Thyroid gland (tissue), 4 donors: Measurements from ENCODE around the gene METTL21A. TPM values are rescaled to one million over a fixed set of nuclear protein-coding genes. Genes with fewer than 3 reads are reported as not detected.

Experiments used
- DNase-seq, 2 donors: peaks; one replicate each; pipeline ENCODE4 v3.0.0-alpha.2; 2019
- H3K27ac ChIP-seq, 3 donors: fragments of 200-600 bp; sonication (generic); 1 replicate in 2 of 3; 2 replicates in 1 of 3; pipeline ENCODE4 v1.5.1; 2016 to 2019; ENCODE audit warnings: mild to moderate bottlenecking in 1 of 3, moderate library complexity in 1 of 3
- H3K27me3 ChIP-seq: fragments of 200-600 bp; sonication (generic); one replicate; pipeline ENCODE4 v1.5.1; 2019
- H3K36me3 ChIP-seq, 2 donors: fragments of 200-600 bp; sonication (generic); one replicate each; pipeline ENCODE4 v1.5.1; 2016 to 2019
- H3K4me1 ChIP-seq, 2 donors: fragments of 200-600 bp; sonication (generic); one replicate each; pipeline ENCODE4 v1.5.1; 2017 to 2019
- H3K4me3 ChIP-seq, 3 donors: fragments of 200-600 bp; sonication (generic); replicated peaks in 1 of 3; 1 replicate in 2 of 3; 2 replicates in 1 of 3; pipeline ENCODE4 v1.5.1; 2016; ENCODE audit warnings: mild to moderate bottlenecking in 1 of 3
- H3K9me3 ChIP-seq: fragments of 200-600 bp; sonication (generic); one replicate; pipeline ENCODE4 v1.5.1; 2017
- POLR2A ChIP-seq, 2 donors: fragments of 450-650 bp; IDR thresholded peaks; one replicate each; pipeline ENCODE4 v1.6.1; 2017; ENCODE audit warnings: antibody characterized with exemption in 2 of 2, mild to moderate bottlenecking in 2 of 2, moderate library complexity in 1 of 2
- WGBS, 2 donors: methylation state at CpG; one replicate each; pipeline ENCODE4 v1.1.5; 2017; 5-methylcytosine and 5-hydroxymethylcytosine counted together
- intact Hi-C: fragments of 100-400 bp; cut with DNase I; formaldehyde crosslinking; loops from one replicate; pipeline ENCODE4 v1.15.1; 2023
- total RNA-seq, 4 donors: library from RNA; depleted of rRNA; stranded (reverse); fragments of >200 nt; gene quantifications; one replicate each; pipeline ENCODE4 v1.2.3, GENCODE V29; 2016
- TF ChIP-seq, protein P1 (sequence below), 6 experiments: fragments of 200-600 bp in 3 of 6; fragments of 450-650 bp in 3 of 6; sonication (generic) in 3 of 6; IDR thresholded peaks; one replicate each; pipeline ENCODE4 v1.5.1; 2016 to 2019; ENCODE audit warnings: antibody characterized with exemption in 6 of 6, mild to moderate bottlenecking in 2 of 6, inconsistent platforms in 1 of 6, moderate library complexity in 1 of 6

Gene METTL21A
- total RNA-seq, 4 donors from 2014 or later = 24.6 to 48.9 (median 36.0) TPM

DNA sequence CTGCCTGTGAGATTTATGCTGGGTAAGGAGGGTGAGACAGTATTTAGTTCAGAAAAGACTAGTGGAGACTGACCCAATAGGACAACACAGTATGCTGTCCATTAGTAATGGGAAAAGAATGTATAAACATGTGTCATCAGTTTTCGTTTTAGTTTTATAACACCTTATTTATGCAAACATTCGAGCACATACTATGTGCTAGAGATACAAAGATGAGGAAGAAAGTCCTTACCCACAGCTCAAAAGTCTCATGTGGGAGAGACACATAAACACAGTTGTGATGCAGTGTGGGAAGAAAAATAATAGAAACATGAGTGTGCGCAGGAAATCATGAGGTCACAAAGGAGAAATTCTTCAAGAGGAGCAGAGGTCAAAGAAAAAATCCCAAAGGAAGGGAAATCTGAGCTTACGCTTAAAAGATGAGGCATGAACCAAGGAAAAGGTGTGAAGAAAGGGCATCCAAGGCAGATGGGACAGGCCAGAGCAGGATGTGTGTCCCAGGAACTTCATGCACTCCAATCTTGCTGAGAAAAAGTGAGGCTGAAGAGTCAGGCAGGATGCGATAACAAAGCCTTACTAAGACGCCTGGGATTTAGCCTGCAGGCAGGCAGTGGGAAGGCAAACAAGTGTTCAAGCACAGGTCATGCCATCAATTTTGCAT, 8.1 kb downstream of the METTL21A start:
- H3K4me1 ChIP-seq = no peaks in the 10 kb centered on the region
- H3K9me3 ChIP-seq = no peaks in the 10 kb centered on the region
- H3K4me3 ChIP-seq = no peak overlapping the region
- 86 to 87% methylated on average over 6 of the region's 6 CpGs for WGBS, 2 donors
- no peak overlapping the region for H3K27ac ChIP-seq
- no peak for TF ChIP-seq POLR2A (IDR thresholded peaks at IDR 0.05)
- TF ChIP-seq, protein P1, sequence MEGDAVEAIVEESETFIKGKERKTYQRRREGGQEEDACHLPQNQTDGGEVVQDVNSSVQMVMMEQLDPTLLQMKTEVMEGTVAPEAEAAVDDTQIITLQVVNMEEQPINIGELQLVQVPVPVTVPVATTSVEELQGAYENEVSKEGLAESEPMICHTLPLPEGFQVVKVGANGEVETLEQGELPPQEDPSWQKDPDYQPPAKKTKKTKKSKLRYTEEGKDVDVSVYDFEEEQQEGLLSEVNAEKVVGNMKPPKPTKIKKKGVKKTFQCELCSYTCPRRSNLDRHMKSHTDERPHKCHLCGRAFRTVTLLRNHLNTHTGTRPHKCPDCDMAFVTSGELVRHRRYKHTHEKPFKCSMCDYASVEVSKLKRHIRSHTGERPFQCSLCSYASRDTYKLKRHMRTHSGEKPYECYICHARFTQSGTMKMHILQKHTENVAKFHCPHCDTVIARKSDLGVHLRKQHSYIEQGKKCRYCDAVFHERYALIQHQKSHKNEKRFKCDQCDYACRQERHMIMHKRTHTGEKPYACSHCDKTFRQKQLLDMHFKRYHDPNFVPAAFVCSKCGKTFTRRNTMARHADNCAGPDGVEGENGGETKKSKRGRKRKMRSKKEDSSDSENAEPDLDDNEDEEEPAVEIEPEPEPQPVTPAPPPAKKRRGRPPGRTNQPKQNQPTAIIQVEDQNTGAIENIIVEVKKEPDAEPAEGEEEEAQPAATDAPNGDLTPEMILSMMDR (IDR thresholded peaks at IDR 0.05) = no peak
- H3K27me3 ChIP-seq = no peaks in the 10 kb centered on the region
- no peak for DNase-seq
- H3K36me3 ChIP-seq = peaks cover 0 to 8% of the 10 kb centered on the region in 2 donors
- intact Hi-C loops = no loop called here

- intact Hi-C loops = no loop called here
- DNase-seq = no peak
- Histone ChIP-seq H3K36me3 (peaks cover 0 to 8% of the 10 kb centered on the region in 2 donors), H3K4me1 (no peaks in the 10 kb centered on the region), H3K9me3 (no peaks in the 10 kb centered on the region), H3K27ac (no peak overlapping the region), H3K4me3 (no peak overlapping the region), H3K27me3 (no peaks in the 10 kb centered on the region)
- WGBS, 2 donors = 88 to 92% methylated on average over 4 of the region's 4 CpGs
- TF ChIP-seq, protein P1 (IDR thresholded peaks at IDR 0.05) = no peak
- TF ChIP-seq POLR2A (IDR thresholded peaks at IDR 0.05) = no peak
Observed at GRCh38 chr2:207616185-207616584, 9.0 kb downstream of the METTL21A start.

GRCh38 chr2:207614824-207615223, 10.4 kb downstream of the METTL21A start:
- Histone ChIP-seq H3K4me1 (no peaks in the 10 kb centered on the region), H3K27ac (no peak overlapping the region), H3K36me3 (peaks cover 0 to 8% of the 10 kb centered on the region in 2 donors), H3K27me3 (no peaks in the 10 kb centered on the region), H3K9me3 (no peaks in the 10 kb centered on the region), H3K4me3 (no peak overlapping the region)
- no peak for TF ChIP-seq POLR2A (IDR thresholded peaks at IDR 0.05)
- TF ChIP-seq, protein P1 (IDR thresholded peaks at IDR 0.05) = no peak
- no peak for DNase-seq
- intact Hi-C loops = no loop called here
- WGBS, 2 donors = 91 to 100% methylated on average over 2 of the region's 2 CpGs

DNA sequence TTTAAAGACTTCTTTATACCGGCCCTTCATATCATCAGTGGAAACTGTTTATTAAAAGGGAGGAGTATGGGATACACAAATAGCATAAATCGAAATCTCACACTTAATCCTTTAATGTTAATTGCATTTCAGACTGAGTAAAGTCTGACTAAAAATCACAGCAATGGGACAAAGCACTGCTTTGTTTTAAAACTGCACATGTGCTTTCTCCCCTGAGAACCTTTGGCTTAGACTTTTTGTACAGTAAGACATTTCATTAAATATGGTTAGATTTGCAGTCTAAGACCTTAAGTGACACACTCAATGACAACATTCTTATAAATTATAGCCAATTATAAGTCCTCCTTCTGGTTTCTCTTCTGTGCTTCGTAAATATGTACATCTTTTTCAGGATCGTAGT, 12.5 kb downstream of the METTL21A start:
- H3K9me3 ChIP-seq = no peaks in the 10 kb centered on the region
- H3K27me3 ChIP-seq = no peaks in the 10 kb centered on the region
- no peaks in the 10 kb centered on the region for H3K4me1 ChIP-seq
- no peak overlapping the region for H3K27ac ChIP-seq
- WGBS, 2 donors = 89% methylated on average over 4 of the region's 4 CpGs
- no peak for DNase-seq
- H3K4me3 ChIP-seq = no peak overlapping the region
- no peak for TF ChIP-seq POLR2A (IDR thresholded peaks at IDR 0.05)
- TF ChIP-seq, protein P1 (IDR thresholded peaks at IDR 0.05) = no peak
- intact Hi-C loops = no loop called here
- H3K36me3 ChIP-seq = peaks cover 0 to 4% of the 10 kb centered on the region in 2 donors

GRCh38 chr2:207606829-207607228, 18.4 kb downstream of the METTL21A start:
- TF ChIP-seq, protein P1 (IDR thresholded peaks at IDR 0.05) = no peak
- TF ChIP-seq POLR2A (IDR thresholded peaks at IDR 0.05) = no peak
- Histone ChIP-seq H3K27me3 (no peaks in the 10 kb centered on the region), H3K27ac (no peak overlapping the region), H3K4me1 (no peaks in the 10 kb centered on the region), H3K4me3 (no peak overlapping the region), H3K9me3 (no peaks in the 10 kb centered on the region), H3K36me3 (no peaks in the 10 kb centered on the region)
- 94 to 95% methylated on average over 5 of the region's 5 CpGs for WGBS, 2 donors
- no peak for DNase-seq
- intact Hi-C loops = no loop called here
